SU-DHL-6 (cell line): Measurements from ENCODE around the gene GAREM2.

Experiments
- CTCF ChIP-seq: fragments of 200-600 bp; sonication (generic); IDR thresholded peaks from one replicate; pipeline ENCODE4 v1.5.1; 2017; ENCODE audit warnings: antibody characterized with exemption, mild to moderate bottlenecking, low read length, moderate library complexity; ENCODE audit not compliant: insufficient read depth, poor library complexity, severe bottlenecking
- EZH2phosphoT487 ChIP-seq: fragments of 200-600 bp; sonication (generic), shearing (Covaris generic); conservative IDR thresholded peaks from 2 replicates; pipeline ENCODE4 v1.6.1; 2018; ENCODE audit warnings: mild to moderate bottlenecking, antibody characterized with exemption, low read length, moderate library complexity, mixed read lengths

GRCh38 chr2:26161926-26162325 is 11.0 kb upstream of the GAREM2 start:
- no peak for TF ChIP-seq CTCF
- TF ChIP-seq EZH2phosphoT487 = no peak
